Breast epithelium (tissue), 4 donors: ENCODE results near the gene SDHD. TPM values are rescaled to one million over a fixed set of nuclear protein-coding genes. Genes with fewer than 3 reads are reported as not detected.

Experiments
- DNase-seq, 2 donors: peaks; one replicate each; pipeline ENCODE4 v3.0.0-alpha.2; 2019; ENCODE audit warnings: low spot score in 2 of 2
- H3K27ac ChIP-seq, 2 donors: fragments of 200-600 bp; sonication (generic) in 1 of 2; one replicate each; pipeline ENCODE4 v1.5.1; 2016 to 2019; ENCODE audit warnings: mild to moderate bottlenecking in 1 of 2
- H3K27me3 ChIP-seq, 2 donors: fragments of 200-600 bp; sonication (generic) in 1 of 2; one replicate each; pipeline versions ENCODE4 v1.5.1 to v1.6.0; 2017 to 2019; ENCODE audit warnings: control low read depth in 1 of 2, mild to moderate bottlenecking in 1 of 2
- H3K36me3 ChIP-seq: fragments of 200-600 bp; one replicate; pipeline ENCODE4 v1.5.1; 2019
- H3K4me1 ChIP-seq, 2 donors: fragments of 200-600 bp; sonication (generic); one replicate each; pipeline ENCODE4 v1.5.1; 2016 to 2019; ENCODE audit warnings: control low read depth in 1 of 2
- H3K4me3 ChIP-seq, 3 donors: fragments of 200-600 bp; sonication (generic); 1 replicate in 2 of 3; 2 replicates in 1 of 3; pipeline ENCODE4 v1.5.1; 2016 to 2019; ENCODE audit warnings: mild to moderate bottlenecking in 3 of 3, moderate library complexity in 2 of 3
- H3K9me3 ChIP-seq, 2 donors: fragments of 200-600 bp; sonication (generic) in 1 of 2; one replicate each; pipeline ENCODE4 v1.5.1; 2016 to 2019; ENCODE audit warnings: control low read depth in 1 of 2
- POLR2A ChIP-seq: fragments of 450-650 bp; IDR thresholded peaks from one replicate; pipeline ENCODE4 v1.6.1; 2016; ENCODE audit warnings: antibody characterized with exemption, mild to moderate bottlenecking, moderate library complexity
- POLR2AphosphoS5 ChIP-seq, 3 donors: sonication (generic); formaldehyde crosslinking; IDR thresholded peaks; one replicate each; pipeline ENCODE4 v1.6.1; 2017; ENCODE audit warnings: antibody characterized with exemption in 3 of 3
- intact Hi-C: fragments of 100-400 bp; cut with DNase I; formaldehyde crosslinking; loops from one replicate; pipeline ENCODE4 v1.15.1; 2023; ENCODE audit warnings: low total_unique reads
- total RNA-seq, 3 donors: library from RNA; depleted of rRNA; stranded (reverse); fragments of >200 nt; gene quantifications; one replicate each; pipeline ENCODE4 v1.1.0, GENCODE V29; 2016
- TF ChIP-seq, protein P1 (sequence below), 3 donors: fragments of 450-650 bp; IDR thresholded peaks; one replicate each; pipeline ENCODE4 v1.5.1; 2016 to 2017; ENCODE audit warnings: antibody characterized with exemption in 3 of 3, mild to moderate bottlenecking in 3 of 3, moderate library complexity in 3 of 3

SDHD gene
- total RNA-seq, 3 donors from 2014 or later, result 108 to 122 (median 109) TPM

DNA sequence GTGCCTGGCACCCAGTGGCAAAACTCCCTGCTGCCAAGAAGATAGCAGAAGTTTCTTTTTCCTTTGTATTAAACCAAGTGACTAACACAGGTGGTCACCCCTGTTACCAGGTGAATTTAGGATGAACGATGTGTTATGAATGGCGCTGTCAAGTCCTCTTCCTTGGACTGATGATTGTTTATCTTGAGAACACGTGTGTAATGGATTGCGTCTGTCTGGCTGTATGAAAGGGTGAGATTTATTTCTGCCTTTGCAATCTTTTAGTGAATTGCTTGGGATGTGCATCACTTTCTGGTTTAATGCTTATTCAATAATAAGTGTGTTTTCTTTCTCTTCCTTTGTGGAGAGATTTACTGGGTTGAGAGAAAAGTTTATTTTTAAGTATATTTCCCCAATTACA lies 36.5 kb downstream of the SDHD start:
- Histone ChIP-seq H3K4me1 (no peaks in the 10 kb centered on the region), H3K27me3 (no peaks in the 10 kb centered on the region), H3K4me3 (no peak overlapping the region), H3K36me3 (no peaks in the 10 kb centered on the region), H3K27ac (no peak overlapping the region), H3K9me3 (no peaks in the 10 kb centered on the region)
- no peak for DNase-seq
- intact Hi-C loops, result no loop called here
- TF ChIP-seq POLR2AphosphoS5 (IDR thresholded peaks at IDR 0.05), result no peak
- no peak for TF ChIP-seq POLR2A
- TF ChIP-seq, protein P1, sequence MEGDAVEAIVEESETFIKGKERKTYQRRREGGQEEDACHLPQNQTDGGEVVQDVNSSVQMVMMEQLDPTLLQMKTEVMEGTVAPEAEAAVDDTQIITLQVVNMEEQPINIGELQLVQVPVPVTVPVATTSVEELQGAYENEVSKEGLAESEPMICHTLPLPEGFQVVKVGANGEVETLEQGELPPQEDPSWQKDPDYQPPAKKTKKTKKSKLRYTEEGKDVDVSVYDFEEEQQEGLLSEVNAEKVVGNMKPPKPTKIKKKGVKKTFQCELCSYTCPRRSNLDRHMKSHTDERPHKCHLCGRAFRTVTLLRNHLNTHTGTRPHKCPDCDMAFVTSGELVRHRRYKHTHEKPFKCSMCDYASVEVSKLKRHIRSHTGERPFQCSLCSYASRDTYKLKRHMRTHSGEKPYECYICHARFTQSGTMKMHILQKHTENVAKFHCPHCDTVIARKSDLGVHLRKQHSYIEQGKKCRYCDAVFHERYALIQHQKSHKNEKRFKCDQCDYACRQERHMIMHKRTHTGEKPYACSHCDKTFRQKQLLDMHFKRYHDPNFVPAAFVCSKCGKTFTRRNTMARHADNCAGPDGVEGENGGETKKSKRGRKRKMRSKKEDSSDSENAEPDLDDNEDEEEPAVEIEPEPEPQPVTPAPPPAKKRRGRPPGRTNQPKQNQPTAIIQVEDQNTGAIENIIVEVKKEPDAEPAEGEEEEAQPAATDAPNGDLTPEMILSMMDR (IDR thresholded peaks at IDR 0.05), result no peak

DNA sequence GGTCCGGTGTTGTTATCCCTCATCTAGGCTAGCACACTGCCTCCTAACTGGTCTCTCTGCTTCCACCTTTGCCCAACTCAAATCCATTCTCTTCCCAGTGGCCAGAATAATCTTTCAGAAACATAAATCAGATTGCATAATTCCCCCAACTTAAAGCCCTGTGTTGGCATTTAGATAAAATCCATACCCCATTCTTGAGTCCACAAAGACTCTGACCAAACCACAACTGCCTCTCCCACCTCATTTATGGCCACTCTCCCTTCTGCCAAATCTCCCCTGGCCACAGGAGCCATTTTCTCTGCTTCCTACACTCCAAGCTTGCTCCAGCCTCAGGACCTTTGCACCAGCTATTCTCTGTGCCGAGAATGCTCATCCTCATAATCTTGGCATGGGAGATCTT lies 40.4 kb downstream of the SDHD start:
- Histone ChIP-seq H3K4me1 (no peaks in the 10 kb centered on the region), H3K27ac (no peak overlapping the region), H3K27me3 (no peaks in the 10 kb centered on the region), H3K4me3 (no peak overlapping the region), H3K9me3 (no peaks in the 10 kb centered on the region), H3K36me3 (no peaks in the 10 kb centered on the region)
- TF ChIP-seq POLR2A (no peak), POLR2AphosphoS5 (IDR thresholded peaks at IDR 0.05) (no peak)
- TF ChIP-seq, protein P1 (IDR thresholded peaks at IDR 0.05), result no peak
- intact Hi-C loops, result no loop called here
- DNase-seq, result no peak

DNA sequence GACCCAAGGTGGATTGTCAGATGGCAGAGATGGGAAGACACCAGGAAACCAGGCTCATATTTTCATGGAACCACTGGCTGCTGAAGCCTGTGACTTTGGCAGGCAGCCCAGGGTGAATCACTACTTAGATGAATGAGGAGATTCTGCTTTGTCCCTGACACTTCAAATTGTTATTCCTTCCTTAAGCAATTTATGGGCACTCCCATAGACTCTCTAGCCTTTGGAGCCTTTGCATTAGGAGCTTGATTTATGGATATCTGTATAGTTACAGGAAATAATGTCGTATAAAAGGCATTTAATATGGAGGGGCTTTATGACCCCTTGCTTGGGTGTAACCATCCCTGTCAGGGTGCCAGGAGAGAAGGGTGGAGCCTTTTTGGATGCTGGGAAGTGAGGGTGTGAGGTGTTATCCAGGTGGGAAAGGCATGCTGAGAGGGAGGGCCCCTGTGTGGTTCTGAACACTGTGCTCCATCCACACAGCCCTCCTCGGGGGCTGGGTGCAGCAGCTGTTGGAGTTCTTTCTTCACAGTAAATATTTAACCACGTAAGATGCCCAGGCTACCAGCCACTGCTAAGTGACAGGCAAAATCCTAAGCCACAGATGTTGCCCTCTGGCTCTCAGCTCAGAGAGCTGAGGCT lies 41.9 kb downstream of the SDHD start:
- Histone ChIP-seq H3K9me3 (no peaks in the 10 kb centered on the region), H3K36me3 (no peaks in the 10 kb centered on the region), H3K4me1 (no peaks in the 10 kb centered on the region), H3K27ac (peak overlapping the region; percentile 5 to 53), H3K4me3 (no peak overlapping the region), H3K27me3 (no peaks in the 10 kb centered on the region)
- DNase-seq, result peak; percentile 74 to 82
- intact Hi-C loops, result no loop called here
- TF ChIP-seq, protein P1 (IDR thresholded peaks at IDR 0.05), result no peak
- TF ChIP-seq POLR2AphosphoS5 (IDR thresholded peaks at IDR 0.05) (no peak), POLR2A (no peak)

DNA sequence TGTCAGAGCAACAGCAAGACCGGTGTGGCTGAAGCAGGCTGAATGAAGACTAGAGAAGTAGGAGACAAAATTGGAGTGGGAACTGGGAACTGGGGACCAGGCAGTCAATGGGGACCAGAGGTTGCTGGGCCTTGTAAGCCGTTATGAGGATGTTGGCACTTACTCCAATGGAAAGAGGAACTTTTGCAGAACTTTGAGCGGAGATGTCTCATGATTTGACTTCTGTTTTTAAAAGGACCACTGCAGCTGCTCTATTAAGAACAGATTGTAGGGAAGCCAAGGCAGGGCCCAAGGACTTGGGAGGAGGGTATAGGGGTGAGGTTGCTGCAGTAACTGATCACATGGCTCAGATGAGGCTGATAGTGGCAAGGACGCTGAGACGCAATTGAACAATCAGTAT lies 43.0 kb downstream of the SDHD start:
- intact Hi-C loops, result no loop called here
- DNase-seq, result no peak
- no peak for TF ChIP-seq POLR2A
- no peak for TF ChIP-seq POLR2AphosphoS5 (IDR thresholded peaks at IDR 0.05)
- TF ChIP-seq, protein P1 (IDR thresholded peaks at IDR 0.05), result no peak
- no peaks in the 10 kb centered on the region for H3K9me3 ChIP-seq
- no peak overlapping the region for H3K27ac ChIP-seq
- no peak overlapping the region for H3K4me3 ChIP-seq
- no peaks in the 10 kb centered on the region for H3K4me1 ChIP-seq
- H3K36me3 ChIP-seq, result no peaks in the 10 kb centered on the region
- no peaks in the 10 kb centered on the region for H3K27me3 ChIP-seq

DNA sequence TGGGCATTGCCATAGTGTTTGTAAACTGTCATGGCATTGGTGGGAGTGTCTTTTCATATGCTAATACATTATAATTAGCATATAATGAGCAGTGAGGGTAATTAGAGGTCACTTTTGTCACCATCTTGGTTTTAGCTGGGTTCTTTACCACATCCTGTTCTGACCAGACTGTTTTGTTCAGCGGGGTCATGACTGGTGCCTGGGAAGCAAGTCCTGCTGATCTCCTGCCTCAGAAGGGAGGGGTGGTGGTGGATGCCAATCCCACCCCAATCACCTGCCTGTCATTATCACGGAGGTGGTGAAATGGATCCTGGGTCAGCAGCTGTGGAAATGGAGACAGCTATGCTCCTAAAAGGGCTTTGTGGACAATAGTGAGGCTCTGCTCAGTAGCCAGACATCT lies 46.1 kb downstream of the SDHD start:
- Histone ChIP-seq H3K27me3 (no peaks in the 10 kb centered on the region), H3K4me1 (no peaks in the 10 kb centered on the region), H3K9me3 (no peaks in the 10 kb centered on the region), H3K36me3 (no peaks in the 10 kb centered on the region), H3K4me3 (no peak overlapping the region), H3K27ac (no peak overlapping the region)
- TF ChIP-seq, protein P1 (IDR thresholded peaks at IDR 0.05), result no peak
- TF ChIP-seq POLR2A (no peak), POLR2AphosphoS5 (IDR thresholded peaks at IDR 0.05) (no peak)
- intact Hi-C loops, result no loop called here
- DNase-seq, result no peak
